B cell (primary cell): Measurements from ENCODE around the gene PRKCZ.

Experiments used
- CTCF ChIP-seq: fragments of 200-600 bp; IDR thresholded peaks from one replicate; pipeline ENCODE4 v1.8.0; 2022; ENCODE audit warnings: antibody characterized with exemption, mild to moderate bottlenecking
- EZH2 ChIP-seq: IDR thresholded peaks from 2 replicates; pipeline ENCODE4 v1.6.1; 2012; ENCODE audit warnings: borderline replicate concordance, low read depth, mild to moderate bottlenecking, moderate library complexity, low read length; ENCODE audit not compliant: insufficient read depth, poor library complexity, severe bottlenecking

- TF ChIP-seq CTCF (no peak), EZH2 (no peak)
Measured at GRCh38 chr1:2089051-2089450, 38.8 kb downstream of the PRKCZ start.
